ENCODE results near the gene ELOVL7. TPM values are rescaled to one million over a fixed set of nuclear protein-coding genes. Genes with fewer than 3 reads are reported as not detected.

ELOVL7 gene
- total and polyA plus RNA-seq, 2 of the 8 experiments (the other 6 are each of a cell fraction or from before 2014, with no cell fraction given), result 3.1 to 5.1 TPM

- TF ChIP-seq CBX5 (IDR thresholded peaks at IDR 0.05; ENCODE audit: low read depth, low read length) (no peak), RAD21 (IDR thresholded peaks at IDR 0.05 in 1 of 2, conservative IDR thresholded peaks at IDR 0.05 in 1 of 2; ENCODE audit: low read depth in 2 of 2, low read length in 2 of 2) (no peak), KDM5A (IDR thresholded peaks at IDR 0.05; ENCODE audit: low read length) (no peak)
- ChIA-PET POLR2A (ENCODE audit: partially characterized antibody) (interaction anchor here (1.1 to 1.9 kb wide), 2 partner anchors 10 to 12 kb away, joined by 3 to 5 read pairs; no protein-coding TSS in a partner anchor), CTCF (ENCODE audit: partially characterized antibody) (no interaction called here)
- Histone ChIP-seq H4K91ac (replicated peaks; ENCODE audit: insufficient read length, low read length) (no peak overlapping the region), H4K20me1 (replicated peaks in 1 of 2; ENCODE audit: control insufficient read depth in 1 of 2, insufficient read depth in 2 of 2, low read length in 2 of 2) (no peaks in the 10 kb centered on the region), H2BK5ac (ENCODE audit: low read depth, low read length) (no peak overlapping the region), H2AFZ (ENCODE audit: low read length) (no peak overlapping the region), H2BK120ac (replicated peaks; ENCODE audit: low read depth, low read length) (no peak overlapping the region), H3K4me3 (ENCODE audit: extremely low read depth in 1 of 4, insufficient read depth in 2 of 4, low read depth in 3 of 4, low read length in 4 of 4) (no peak overlapping the region), H3K14ac (ENCODE audit: insufficient read length) (no peak overlapping the region), H3K23me2 (ENCODE audit: low read depth, low read length) (no peaks in the 10 kb centered on the region), H3K79me1 (ENCODE audit: low read depth, low read length) (no peaks in the 10 kb centered on the region; the same call in 1 of the 2 replicates), H2BK15ac (ENCODE audit: low read length) (no peak overlapping the region), H2BK12ac (ENCODE audit: low read depth, low read length) (no peak overlapping the region), H3K79me2 (ENCODE audit: control insufficient read depth in 1 of 2, insufficient read depth in 2 of 2, low read length in 2 of 2) (no peaks in the 10 kb centered on the region), H3K9ac (replicated peaks in 1 of 4; ENCODE audit: extremely low read depth in 1 of 4, low read depth in 3 of 4, low read length in 3 of 4) (no peak overlapping the region), H3K27ac (ENCODE audit: low read depth, low read length) (no peak overlapping the region), H3K9me3 (ENCODE audit: insufficient read depth in 2 of 2, low read depth in 1 of 2, low read length in 1 of 2) (no peaks in the 10 kb centered on the region), H4K5ac (ENCODE audit: insufficient read length, low read depth, low read length) (no peak overlapping the region), H2BK20ac (ENCODE audit: low read length) (no peak overlapping the region), H3K4me2 (ENCODE audit: insufficient read depth in 1 of 2, low read depth in 2 of 2, low read length in 2 of 2) (no peak overlapping the region), H2AK5ac (ENCODE audit: low read depth, low read length) (no peak overlapping the region), H3K56ac (replicated peaks; ENCODE audit: insufficient read length, low read depth, low read length) (no peak overlapping the region), H3K4ac (replicated peaks; ENCODE audit: insufficient read length, low read depth, low read length) (no peak overlapping the region), H3K23ac (ENCODE audit: insufficient read length) (no peak overlapping the region), H4K8ac (ENCODE audit: extremely low read depth, insufficient read depth, low read length) (no peak overlapping the region), H3K27me3 (replicated peaks in 1 of 4; ENCODE audit: control insufficient read depth in 3 of 4, extremely low read depth in 1 of 4, insufficient read depth in 3 of 4, low read length in 3 of 4) (no peaks in the 10 kb centered on the region), H3K4me1 (replicated peaks in 1 of 4; ENCODE audit: control insufficient read depth in 3 of 4, insufficient read depth in 4 of 4, low read length in 3 of 4) (no peaks in the 10 kb centered on the region), H3K36me3 (ENCODE audit: control insufficient read depth in 2 of 4, insufficient read depth in 4 of 4, low read length in 3 of 4) (no peaks in the 10 kb centered on the region), H3K18ac (ENCODE audit: extremely low read depth, low read length) (no peak overlapping the region)
- no peak for FAIRE-seq
- no peak for DNase-seq (ENCODE audit: low read depth in 1 of 2, low spot score in 2 of 2)
Observed at GRCh38 chr5:60830581-60831127, 13.4 kb downstream of the ELOVL7 start.
